Subcutaneous abdominal adipose tissue (tissue), 5 donors: ENCODE results near the gene KIF19.
"Not testable (repeated sequence)": the region's sequence is repeated elsewhere in the genome, so short reads cannot be mapped to it uniquely, and the experiment has no call there.

ENCODE experiments used
- H3K27ac ChIP-seq: one replicate; pipeline ENCODE4 v1.7.0; 2013; ENCODE audit warnings: low read depth, mild to moderate bottlenecking, inconsistent platforms, low read length, moderate library complexity
- H3K27me3 ChIP-seq, 5 donors: one replicate each; pipeline ENCODE4 v1.7.0; 2013; ENCODE audit warnings: low read length in 5 of 5, inconsistent platforms in 1 of 5; ENCODE audit not compliant: control insufficient read depth in 5 of 5, insufficient read depth in 4 of 5
- H3K36me3 ChIP-seq, 5 donors: one replicate each; pipeline ENCODE4 v1.7.0; 2013; ENCODE audit warnings: low read length in 5 of 5; ENCODE audit not compliant: control insufficient read depth in 5 of 5, insufficient read depth in 5 of 5
- H3K4me1 ChIP-seq, 5 donors: one replicate each; pipeline ENCODE4 v1.7.0; 2013; ENCODE audit warnings: low read length in 5 of 5, mild to moderate bottlenecking in 3 of 5, moderate library complexity in 1 of 5; ENCODE audit not compliant: control insufficient read depth in 5 of 5, insufficient read depth in 5 of 5
- H3K4me3 ChIP-seq, 5 donors: one replicate each; pipeline ENCODE4 v1.7.0; 2013; ENCODE audit warnings: low read length in 5 of 5, low read depth in 1 of 5
- H3K9ac ChIP-seq, 5 donors: one replicate each; pipeline ENCODE4 v1.7.0; 2013; ENCODE audit warnings: low read length in 5 of 5, mild to moderate bottlenecking in 4 of 5, moderate library complexity in 3 of 5
- H3K9me3 ChIP-seq, 5 donors: one replicate each; pipeline ENCODE4 v1.7.0; 2013; ENCODE audit warnings: low read length in 5 of 5; ENCODE audit not compliant: control insufficient read depth in 5 of 5
- donor health status: healthy.
- donor health status: healthy.
- donor health status: healthy.
- donor health status: healthy.
- donor health status: healthy.

Gene KIF19

GRCh38 chr17:74404218-74404617 is 78.2 kb downstream of the KIF19 start:
- Histone ChIP-seq H3K4me1 (no peaks in the 10 kb centered on the region), H3K9ac (no peak overlapping the region), H3K9me3 (no peaks in the 10 kb centered on the region), H3K4me3 (no peak overlapping the region), H3K27me3 (peaks cover 0 to 6% (median 5%) of the 10 kb centered on the region in 5 donors), H3K36me3 (no peaks in the 10 kb centered on the region), H3K27ac (no peak overlapping the region)

DNA sequence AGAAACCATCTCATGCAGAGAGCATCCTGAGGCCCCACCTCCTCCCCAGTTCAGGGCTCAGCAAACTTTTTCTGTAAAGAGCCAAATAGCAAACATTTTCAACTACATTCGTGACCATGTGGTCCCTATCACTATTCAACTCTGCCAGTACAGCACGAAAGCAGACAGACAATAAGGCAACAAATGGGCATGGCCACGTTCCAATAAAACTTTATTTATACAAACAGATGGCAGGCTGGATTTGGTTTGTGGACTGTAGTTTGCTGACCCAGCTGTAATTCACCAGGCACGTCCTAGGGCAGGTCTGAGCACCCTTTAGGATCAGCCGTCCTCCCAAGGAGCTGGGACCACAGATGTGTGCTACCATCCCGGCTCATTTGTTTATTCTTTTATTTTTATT is 78.8 kb downstream of the KIF19 start:
- Histone ChIP-seq H3K9ac (no peak overlapping the region), H3K27ac (no peak overlapping the region), H3K9me3 (no peaks in the 10 kb centered on the region), H3K4me1 (no peaks in the 10 kb centered on the region), H3K4me3 (no peak overlapping the region), H3K36me3 (no peaks in the 10 kb centered on the region), H3K27me3 (peaks cover 0 to 6% (median 5%) of the 10 kb centered on the region in 5 donors)

GRCh38 chr17:74405311-74405710 is 79.3 kb downstream of the KIF19 start:
- H3K9me3 ChIP-seq = not testable (repeated sequence)

More at GRCh38 chr17:74405311-74405710, 79.3 kb downstream of the KIF19 start:
- not testable (repeated sequence) for H3K4me1 ChIP-seq, H3K27me3 ChIP-seq, H3K27ac ChIP-seq, H3K9ac ChIP-seq, H3K4me3 ChIP-seq, H3K36me3 ChIP-seq
